GF-D8 (cell line): ENCODE measurements around the gene CD55.
"Not testable (repeated sequence)": the region's sequence is repeated elsewhere in the genome, so short reads cannot be mapped to it uniquely, and the experiment has no call there.

Source experiments
- DNase-seq: peaks from one replicate; lab custom pipeline; 2025; lab: John Stamatoyannopoulos, UW

Gene CD55

DNA sequence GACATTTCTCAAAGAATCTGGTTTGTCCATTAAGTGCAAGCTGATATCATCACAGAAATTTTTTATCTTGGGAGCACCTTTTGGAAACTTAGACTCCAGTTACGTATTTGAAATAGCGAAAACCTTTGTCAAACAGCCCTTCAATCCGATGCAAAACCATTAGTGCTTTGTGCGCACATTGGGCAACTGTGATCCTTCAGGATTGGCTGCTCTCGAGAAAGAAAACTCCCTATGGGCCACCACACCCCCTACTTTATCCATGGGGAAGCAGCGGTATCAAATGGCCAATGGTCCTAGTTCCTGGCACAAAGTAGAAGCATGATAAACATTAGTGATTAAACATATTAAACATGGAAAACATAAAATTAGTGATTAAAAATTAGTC lies 16.0 kb upstream of the CD55 start:
- no peak for DNase-seq

DNA sequence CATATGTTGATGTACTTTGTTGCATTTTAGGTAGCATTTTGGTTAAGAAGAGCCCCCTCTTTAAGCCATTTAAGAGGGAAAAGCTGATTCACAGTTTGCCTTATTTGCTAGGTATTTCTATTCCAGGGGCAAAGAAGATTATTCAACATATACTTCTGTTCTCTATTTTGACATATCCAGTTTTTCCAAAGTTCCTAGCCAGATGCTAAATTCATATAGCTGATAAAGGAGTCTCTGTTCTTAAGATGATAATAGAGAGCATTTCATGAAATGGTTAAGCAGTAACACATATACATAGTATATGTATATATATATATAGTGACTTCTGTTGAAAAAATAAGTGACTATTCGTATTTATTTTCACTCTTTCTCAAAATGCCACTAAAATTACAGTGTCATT lies 15.5 kb upstream of the CD55 start:
- DNase-seq = no peak

DNA sequence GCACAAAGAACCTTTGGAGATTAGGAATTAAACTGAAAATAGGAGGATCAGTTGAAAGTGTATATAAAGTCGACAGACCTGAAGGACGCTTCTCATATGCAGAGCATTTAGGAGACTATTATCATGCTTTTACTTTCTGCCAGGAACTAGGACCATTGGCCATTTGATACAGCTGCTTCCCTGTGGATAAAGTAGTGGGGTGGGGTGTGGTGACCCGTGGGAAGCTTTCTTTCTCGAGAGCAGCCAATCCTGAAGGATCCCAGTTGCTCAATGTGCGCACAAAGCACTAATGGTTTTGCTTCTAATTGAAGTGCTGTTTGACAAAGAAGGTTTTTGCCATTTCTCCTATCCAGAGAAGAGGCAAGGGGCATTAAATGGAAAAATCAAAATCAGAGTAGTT lies 14.9 kb upstream of the CD55 start:
- DNase-seq = no peak

DNA sequence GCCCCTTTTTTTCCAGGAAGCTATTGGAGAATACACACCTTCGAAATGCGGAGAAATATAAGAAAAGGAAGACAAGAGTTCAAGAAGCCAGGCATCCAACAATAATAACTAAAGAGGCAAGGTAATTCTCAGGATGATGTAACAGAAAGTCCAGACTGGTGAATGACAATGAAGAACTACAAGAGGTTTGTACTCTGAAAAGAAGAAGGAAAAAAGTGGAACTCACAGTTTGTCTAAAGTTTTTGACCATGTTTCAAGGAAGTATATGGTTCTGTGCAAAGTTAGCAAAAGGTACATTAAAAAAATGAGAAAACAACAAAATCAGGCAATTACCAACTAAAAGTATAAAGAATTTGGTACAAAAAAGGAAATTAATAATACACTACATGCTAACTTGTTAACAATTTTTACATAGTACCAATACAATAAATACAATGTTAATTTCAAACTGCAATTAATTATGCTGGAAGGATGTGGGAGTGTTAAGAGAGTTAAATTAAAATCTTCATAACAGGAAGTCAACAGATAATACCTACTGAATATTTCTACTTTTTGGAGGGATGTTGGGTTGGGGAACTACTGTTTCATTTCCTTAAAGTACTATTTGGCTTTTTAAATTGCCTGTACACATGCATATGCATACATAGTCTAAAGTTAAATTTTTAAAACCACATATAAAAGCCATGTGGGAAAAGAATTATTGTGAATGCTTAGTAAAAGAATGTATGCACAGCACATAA lies 12.9 kb upstream of the CD55 start:
- DNase-seq = peak; percentile 26

DNA sequence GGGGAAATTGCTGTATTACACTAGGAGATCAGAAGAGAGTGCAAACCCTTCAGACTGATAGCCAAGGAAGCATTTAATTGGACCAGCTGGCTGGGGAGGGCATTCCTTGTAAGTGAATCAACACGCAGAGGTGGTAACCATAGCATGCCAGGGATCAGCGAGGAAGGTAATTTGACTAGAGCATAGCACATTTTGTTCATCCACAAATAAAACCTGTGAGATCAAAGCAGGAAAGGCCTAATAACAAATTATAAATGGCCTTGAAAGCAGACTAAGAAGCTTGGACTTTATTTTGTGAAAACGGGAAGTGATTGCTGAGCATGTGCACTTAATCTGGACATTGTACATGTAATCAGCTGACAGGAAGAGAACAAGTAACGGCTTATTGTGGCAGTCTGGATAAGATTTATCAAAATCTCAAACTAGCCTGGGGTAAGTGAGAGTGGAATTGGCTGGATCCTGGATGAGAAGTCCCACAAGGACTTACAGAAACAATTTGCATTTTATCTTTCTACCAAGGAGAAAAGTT lies 11.7 kb upstream of the CD55 start:
- peak; percentile 61 for DNase-seq

DNA sequence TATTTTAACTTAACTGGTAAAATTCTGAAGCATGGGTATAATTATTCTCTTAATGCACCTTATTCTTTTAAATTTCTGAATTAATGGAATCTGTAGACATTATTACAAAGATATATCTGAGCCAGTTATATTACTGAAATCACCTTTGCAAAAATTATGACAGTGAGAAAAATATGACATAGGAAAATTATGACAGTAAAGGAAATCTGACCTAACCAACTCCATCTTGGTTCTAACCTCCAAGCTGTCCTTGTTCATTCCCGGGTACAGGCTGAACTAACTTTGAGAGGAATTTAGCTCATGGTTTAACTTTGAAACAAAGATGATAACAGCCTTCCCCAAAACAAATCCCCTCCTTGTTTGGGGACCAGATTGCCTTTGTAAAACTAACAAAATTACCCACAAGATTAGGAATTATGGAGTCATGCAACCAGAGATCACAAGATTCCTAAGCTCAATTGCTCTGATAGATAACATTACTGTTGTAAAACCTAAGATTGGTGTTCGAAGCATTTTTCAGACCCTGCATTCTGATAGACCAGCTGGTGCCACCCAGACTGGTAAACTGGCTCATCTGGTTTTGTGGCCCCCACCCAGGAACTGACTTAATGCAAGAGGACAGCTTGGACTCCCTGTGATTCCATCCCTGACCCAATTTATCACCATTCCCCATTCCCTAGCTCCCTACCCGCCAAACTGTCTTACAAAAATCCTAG lies 9.4 kb upstream of the CD55 start:
- no peak for DNase-seq

DNA sequence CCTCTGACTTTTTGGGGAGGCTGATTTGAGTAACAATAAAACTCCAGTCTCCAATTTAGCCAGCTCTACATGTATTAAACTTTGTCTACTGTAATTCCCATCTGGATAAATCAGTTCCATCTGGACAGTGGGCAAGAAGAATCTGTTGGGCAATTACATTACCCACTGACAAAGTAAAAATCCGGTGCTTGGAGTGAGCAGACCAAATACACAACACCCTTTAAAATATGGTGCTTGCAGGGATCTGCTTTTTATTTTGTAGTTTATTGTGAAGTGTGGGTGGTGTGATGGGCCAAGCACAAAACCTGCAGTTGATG lies 8.9 kb upstream of the CD55 start:
- no peak for DNase-seq

DNA sequence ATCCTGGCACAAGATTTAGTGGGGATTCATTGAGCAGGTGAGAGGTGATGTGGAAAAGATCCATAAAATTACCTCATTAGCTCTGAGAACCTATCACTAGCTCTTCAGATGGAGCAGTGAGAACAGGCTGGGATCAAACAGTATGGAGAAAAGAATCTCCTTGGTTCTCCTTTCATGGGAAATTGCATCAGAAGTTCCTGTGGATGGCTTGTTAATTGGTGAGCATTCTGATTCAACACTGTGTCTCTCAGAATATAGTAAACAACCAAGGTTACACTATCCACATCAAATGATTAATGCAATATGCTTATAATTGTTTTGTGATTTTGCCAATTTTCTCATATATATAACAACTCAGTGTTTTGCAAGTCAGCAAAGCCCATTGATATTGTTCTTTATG lies 8.3 kb upstream of the CD55 start:
- no peak for DNase-seq

DNA sequence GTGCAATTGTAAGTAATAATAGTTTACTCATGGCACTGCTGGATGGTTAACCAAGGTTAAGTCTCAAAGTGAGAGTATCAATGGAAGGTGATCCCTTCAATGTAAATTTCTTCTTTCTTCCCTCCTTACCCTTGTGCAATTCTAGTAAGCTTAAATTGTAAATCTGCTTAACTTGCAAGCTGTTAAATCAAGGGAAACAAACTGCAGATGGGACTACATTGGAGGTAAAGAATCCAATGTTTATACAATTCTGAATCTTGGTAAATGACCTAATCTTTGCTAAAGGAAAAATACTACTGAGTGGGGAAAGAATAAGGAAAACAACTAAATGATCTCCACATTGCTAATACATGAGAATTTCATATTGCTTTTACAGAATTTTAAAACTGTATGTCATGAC lies 6.7 kb upstream of the CD55 start:
- DNase-seq = no peak

DNA sequence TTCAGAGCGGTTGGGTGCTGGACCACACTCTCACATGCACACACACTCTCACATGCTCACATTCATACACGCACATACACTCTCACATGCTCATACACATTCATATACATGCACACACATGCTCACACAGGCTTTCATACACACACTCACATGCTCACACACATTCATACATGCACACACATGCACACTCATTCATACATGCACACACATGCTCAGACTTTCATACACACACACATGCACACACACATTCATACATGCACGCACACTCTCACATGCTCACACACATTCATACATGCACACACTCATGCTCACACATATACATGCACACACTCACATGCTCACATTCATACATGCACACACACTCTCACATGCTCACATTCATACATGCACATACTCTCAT lies 6.0 kb upstream of the CD55 start:
- no peak for DNase-seq

DNA sequence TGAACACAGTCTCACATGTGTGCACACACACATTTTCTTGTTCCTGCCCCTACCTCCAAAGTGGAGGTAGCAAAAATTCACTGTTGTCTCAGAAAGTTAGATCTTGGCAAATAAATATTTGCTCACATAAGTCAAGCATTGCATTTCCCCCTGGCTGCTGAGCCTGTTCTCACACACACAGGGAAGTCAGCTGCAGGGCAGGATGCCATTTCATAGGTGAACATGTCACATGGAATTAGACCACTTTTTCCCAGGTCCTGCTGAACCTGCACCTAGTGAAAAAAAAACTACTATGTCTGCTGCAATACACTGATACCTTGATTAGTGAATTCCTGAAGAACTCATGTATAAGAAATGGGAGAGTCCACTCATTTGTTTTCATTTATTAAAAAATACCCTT lies 5.3 kb upstream of the CD55 start:
- no peak for DNase-seq

DNA sequence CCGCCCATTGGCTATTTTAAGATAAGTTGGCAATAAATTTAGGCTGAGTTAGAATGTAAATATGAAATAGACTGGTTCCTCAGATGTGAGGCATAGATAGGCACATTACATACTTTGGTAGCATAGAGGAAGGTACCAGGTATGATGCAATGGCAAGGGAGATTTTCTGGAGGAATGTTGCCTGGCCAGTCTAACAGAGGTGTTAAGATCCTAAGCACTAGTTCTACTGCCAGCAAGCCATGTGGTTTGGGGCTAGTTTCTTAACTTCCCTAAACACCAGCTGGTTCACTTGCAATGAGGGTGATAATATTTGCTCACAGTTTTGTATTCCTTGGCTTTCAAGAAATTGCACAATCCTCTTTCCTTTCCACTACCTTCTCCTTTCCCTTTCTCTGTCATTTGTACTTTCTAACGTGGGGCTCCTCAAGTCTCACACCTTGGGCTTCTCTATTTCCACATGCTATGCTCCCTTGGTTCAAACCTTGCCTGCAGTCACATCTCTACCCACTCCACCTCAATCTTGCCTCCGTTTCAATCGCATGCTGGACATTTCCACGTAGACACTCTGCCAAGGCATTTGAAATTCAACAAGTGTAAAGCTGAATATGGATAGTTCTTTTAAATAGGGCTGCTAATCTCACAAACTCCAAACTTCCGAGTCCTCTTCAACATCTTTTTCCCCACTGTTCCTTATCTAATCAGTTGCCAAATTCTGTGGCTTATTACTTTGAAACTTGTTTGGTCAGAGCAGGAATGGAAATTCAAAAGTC lies 4.7 kb upstream of the CD55 start:
- peak; percentile 97 for DNase-seq

DNA sequence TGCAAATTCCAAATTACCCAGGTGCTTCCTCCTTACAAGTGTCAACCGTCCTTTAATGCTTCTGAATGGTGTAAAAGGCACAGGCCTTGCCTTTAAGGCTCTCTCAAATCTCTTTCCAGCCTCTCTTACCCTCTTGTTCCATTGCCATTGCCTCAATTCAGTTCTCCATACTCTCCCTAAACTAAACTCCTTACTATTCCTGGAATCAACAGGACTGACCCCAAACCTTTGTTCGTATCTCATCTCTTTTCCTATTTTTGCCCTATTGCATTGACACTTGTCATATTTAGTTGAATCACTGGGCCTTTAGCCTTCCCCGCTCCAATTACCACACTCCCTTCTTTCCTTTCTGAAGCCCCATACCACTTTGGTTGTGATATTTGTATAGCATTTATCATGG lies 3.9 kb upstream of the CD55 start:
- DNase-seq = no peak

DNA sequence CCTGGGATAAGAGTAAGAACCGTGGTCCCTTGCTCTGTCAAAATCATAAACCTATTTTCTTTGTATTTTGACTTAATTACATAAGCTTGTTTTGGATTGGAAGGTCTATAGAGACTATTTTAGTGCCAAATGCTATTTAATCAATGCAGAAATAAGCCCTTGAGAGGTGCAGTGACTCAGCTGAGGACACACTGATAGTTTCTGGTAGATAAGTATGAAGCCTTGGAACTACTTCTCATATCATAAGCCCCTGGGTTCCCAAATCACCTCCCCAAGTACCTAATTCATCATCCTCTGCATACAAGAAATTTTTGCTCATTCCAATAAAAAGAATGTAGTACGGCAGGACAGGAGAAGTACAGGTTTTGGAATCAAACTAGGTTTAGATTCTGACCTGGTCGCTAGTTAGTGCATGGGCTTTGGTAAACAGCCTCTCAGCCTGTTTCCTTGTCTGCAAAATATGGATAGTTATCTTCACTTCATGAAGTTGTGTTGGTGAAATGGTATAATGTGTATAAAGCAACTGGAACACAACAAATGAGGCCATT lies 3.3 kb upstream of the CD55 start:
- DNase-seq = no peak

DNA sequence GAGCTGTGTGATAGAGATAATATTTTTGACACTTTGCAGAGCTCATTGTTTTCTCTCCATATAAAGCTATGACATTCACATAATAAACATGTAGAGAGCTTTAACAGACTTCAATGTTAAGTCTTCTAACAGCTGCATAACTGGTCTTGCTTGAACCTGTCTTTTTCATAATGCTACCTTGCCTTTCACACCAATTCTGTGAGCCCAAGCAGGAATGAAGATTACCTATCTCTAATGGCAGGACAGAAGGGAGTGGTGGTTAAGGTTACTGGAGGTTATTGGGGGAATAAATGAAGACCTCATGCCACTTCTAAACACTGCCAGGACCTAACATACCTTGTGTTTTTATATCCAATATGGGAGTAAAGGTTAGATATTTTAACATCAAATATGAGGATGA lies 2.3 kb upstream of the CD55 start:
- DNase-seq = no peak

DNA sequence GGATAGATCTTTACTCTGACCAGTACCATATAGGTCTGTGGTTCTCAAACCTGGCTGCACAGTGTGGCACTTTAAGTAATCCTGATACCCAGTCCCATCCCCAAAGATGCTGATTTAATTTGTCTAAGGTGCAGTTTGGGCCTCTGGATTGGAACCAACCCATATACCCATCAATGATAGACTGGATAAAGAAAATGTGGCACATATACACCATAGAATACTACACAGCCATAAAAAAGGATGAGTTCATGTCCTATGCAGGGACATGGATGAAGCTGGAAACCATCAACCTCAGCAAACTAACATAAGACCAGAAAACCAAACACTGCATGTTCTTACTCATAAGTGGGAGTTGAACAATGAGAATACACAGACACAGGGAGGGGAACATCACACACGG lies 1.4 kb upstream of the CD55 start:
- DNase-seq = not testable (repeated sequence)

DNA sequence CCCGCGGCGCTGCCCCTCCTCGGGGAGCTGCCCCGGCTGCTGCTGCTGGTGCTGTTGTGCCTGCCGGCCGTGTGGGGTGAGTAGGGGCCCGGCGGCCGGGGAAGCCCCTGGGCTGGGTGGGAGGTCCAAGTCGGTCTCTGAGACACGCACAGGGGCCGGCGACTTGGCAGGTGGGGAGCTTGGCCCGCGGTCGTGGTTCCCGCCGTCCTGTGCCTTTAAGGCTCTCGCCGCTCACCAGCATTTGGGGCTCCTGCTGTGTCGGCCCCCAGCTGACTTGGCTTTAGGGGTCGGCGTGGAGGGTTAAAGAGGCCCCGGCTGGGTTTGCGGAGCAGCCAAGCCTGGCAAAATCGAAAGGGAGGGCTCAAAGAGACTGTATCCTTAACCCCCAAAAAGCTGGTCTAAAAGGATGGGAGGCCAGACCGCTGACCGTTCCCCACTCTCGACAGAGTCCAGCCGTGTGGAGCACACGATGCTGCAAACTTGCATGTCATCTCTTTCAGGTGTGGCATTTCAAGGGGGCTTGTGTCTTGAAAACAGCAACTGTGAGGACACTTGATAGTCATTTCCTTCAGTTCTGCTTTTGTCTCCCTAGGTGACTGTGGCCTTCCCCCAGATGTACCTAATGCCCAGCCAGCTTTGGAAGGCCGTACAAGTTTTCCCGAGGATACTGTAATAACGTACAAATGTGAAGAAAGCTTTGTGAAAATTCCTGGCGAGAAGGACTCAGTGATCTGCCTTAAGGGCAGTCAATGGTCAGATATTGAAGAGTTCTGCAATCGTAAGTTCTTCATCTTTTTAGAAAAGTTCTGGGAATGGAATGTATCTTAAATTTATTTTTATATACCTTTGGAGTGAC lies 540 bp downstream of the CD55 start:
- DNase-seq = no peak

DNA sequence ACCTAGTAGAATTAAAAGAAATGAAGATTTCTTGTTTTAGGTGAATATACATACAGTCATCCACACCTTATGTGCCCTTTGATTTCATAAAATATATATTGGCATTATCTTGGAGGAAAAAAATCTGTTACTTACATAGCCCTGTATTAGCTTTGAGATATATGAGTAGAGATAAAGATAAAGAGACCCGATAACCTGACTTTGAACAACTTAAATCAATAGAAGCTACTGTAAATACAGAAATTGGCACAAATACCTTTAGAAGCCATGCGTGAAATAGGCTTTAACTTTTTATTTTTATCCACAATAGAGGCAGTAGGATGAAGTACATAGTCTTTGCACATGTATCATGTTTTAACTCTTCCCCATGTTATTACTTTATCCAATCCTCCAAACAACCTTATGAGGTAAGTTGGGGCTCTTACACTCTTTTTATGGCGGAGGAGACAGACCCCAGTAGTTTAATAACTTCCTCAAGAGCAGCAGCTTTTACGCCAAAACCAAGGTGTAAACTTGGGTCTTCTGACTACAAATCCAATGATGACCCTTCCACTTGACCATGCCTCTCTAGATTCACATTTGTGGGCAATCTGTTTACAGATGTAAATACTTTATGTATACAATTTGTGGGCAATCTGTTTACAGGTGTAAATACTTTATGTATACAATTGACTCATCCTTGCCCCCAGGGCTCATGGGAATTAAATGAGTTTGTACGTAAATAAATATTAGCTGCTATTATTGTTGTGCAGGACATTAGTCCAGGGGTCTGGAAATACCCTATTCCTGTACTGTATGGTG lies 2.1 kb downstream of the CD55 start:
- DNase-seq = no peak

DNA sequence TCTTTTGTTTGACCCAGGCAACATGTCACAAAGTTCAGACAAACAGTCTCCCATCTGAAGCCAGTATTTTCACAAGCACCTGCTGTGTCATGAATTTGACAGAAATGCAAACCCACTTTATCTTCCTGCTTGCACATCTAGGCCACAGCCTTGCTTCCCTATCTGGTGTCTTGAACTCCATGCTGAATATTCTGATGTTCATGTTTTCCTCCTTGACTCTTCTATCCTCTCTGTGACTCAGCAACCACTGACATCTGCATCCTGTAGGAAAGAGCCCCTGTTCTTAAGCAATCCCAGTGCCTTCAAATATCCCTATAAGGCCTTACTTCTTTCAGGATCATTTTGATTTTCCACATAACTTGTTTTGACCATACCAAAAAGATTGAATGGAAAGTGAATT lies 6.5 kb downstream of the CD55 start:
- DNase-seq = peak; percentile 36

DNA sequence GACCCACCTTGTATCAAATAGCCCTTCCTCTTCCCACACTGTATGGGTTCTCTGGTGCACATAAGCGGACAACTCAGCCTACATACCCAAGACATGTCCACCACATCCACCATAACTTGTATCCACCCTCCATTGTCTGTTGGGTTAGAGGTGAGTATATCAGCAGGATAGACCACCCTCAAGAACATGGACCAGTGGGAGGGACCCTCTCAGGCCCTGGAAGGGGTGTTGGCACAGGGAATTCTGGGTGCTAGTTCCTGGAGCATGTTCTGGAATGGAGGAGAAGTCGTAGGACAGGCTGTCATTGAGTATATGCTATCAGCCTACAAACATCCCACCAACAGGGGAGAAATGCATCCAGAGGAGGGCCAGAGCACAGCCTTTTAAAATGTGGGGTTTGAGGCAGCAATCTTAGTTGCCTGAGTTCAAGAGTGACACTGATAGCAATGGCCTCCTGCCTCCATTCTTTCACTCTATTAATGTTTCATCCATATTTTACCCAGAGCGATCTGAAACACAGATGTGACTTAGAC lies 7.5 kb downstream of the CD55 start:
- DNase-seq = no peak

DNA sequence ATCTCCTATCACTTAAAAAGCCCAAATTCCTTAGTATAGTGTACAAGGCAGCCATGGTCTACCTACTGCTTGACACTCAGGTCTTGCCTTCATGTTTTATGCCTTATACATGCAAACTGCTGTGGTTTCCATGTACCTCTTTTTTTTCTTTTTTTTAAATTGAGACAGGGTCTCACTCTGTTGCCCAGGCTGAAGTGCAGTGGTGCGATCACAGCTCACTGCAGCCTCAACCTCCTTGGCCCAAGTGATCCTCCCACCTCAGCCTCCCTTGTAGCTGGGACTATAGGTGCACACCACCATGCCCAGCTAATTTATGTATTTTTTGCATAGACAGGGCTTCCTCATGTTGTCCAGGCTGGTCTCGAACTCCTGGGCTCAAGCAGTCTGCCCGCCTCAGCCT lies 8.0 kb downstream of the CD55 start:
- no peak for DNase-seq
